ENCODE data around the gene ZNF695.

GRCh38 chr1:246988316-246988715 lies 19.5 kb downstream of the ZNF695 start:
- TF ChIP-seq REST (IDR thresholded peaks at IDR 0.05; ENCODE audit: insufficient read depth in 1 of 2, low read depth in 2 of 2, low read length in 2 of 2) (no peak), SIN3A (IDR thresholded peaks at IDR 0.05; ENCODE audit: borderline replicate concordance, insufficient read depth, low read length) (no peak), POLR2AphosphoS5 (IDR thresholded peaks at IDR 0.05; ENCODE audit: low read depth, low read length) (no peak), TAF1 (IDR thresholded peaks at IDR 0.05; ENCODE audit: borderline replicate concordance, insufficient read depth, low read length) (no peak)
